ENCODE measurements around the gene ECT2.

Gene ECT2

GRCh38 chr3:172846706-172847105, 96.2 kb downstream of the ECT2 start:
- H3K27ac ChIP-seq = no peak overlapping the region
- TF ChIP-seq CTCF (conservative IDR thresholded peaks at IDR 0.05) = no peak

- TF ChIP-seq CTCF (conservative IDR thresholded peaks at IDR 0.05) = no peak
- H3K27ac ChIP-seq = no peak overlapping the region
Measured at GRCh38 chr3:172847292-172847691, 96.8 kb downstream of the ECT2 start.

GRCh38 chr3:172848910-172849309, 98.4 kb downstream of the ECT2 start:
- no peak overlapping the region for H3K27ac ChIP-seq
- no peak for TF ChIP-seq CTCF (conservative IDR thresholded peaks at IDR 0.05)

DNA sequence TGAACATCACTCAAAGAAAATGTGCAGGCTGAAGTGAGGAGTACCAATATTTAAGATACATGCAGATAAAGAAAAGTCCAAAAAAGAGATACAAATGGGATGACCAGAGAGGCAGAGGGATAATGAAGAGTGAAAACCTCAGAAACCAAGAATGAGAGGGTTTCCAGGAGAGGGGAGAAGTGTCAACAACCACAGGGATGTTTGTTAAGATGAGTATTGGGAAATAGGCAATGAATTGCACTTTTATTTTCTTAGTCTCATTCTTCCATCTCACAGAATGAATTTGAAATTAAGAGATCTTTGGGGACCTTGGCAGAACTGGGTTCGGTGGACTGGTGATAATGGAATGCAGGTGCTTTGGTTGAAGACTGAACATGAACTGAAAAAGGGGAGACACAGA, 102.5 kb downstream of the ECT2 start:
- no peak overlapping the region for H3K27ac ChIP-seq
- TF ChIP-seq CTCF (conservative IDR thresholded peaks at IDR 0.05) = no peak

- no peak for TF ChIP-seq CTCF (conservative IDR thresholded peaks at IDR 0.05)
- no peak overlapping the region for H3K27ac ChIP-seq
Measured at GRCh38 chr3:172853921-172854666, 103.6 kb downstream of the ECT2 start.

- no peak overlapping the region for H3K27ac ChIP-seq
- TF ChIP-seq CTCF (conservative IDR thresholded peaks at IDR 0.05) = no peak
Measured at GRCh38 chr3:172855037-172855436, 104.5 kb downstream of the ECT2 start.

DNA sequence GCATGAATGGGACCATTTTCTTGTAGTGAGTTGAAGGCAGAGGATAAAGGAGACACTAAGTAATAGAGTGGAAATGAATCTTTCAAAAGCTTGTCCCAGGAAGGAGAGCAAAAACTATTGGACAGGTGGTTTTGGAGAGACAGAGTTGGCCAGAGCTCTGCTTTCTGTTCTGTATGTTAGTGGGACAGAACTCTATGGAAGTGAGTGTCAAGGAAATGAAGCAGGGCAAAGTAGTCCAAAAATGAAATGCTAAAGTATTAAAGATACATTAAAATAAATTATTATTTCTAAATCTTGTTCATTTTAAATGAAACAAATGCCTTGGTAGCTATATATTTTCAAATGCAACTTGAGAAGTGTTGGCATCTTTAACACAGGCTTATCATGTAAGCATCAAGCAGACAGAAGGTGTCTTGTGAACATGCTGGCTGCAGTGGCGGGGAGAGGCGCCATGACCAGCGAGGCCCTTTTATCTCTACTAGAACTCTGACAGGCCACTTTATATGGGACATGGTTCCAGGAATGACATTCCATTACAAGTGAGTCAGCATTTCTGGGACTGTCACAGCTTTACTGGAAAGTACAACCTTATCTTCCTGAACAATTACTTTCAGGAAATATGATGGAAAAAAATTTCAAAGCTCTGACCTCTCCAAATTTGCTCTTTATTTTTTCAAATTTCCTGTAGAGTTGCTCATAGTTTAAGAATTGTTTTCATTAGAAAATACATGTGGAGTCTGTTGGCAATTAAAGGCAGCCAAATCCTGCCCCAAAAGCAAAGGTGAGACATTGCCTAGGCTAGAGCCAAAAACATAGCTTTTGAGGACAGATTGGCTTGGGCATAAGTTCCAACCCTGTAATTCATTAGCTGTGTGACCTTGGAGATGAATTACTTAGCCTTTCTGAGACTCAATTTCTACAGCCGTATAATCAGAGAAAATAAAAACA, 106.5 kb downstream of the ECT2 start:
- TF ChIP-seq CTCF (conservative IDR thresholded peaks at IDR 0.05) = no peak
- no peak overlapping the region for H3K27ac ChIP-seq

All from VCaP (cell line).